ENCODE data around the gene TECR.
A peak's percentile ranks its signal among the peaks of the same experiment; 100 is the strongest.

TECR gene

GRCh38 chr19:14516048-14516534 is 13.3 kb upstream of the TECR start:
- Histone ChIP-seq H3K9ac (ENCODE audit: low read length) (no peak overlapping the region), H3F3A (ENCODE audit: insufficient read depth) (peaks cover 22% of the 10 kb centered on the region; the same call in 1 of the 2 replicates), H2AFZ (ENCODE audit: low read depth, low read length, severe bottlenecking) (no peak overlapping the region), H3K9me2 (replicated peaks; ENCODE audit: insufficient read depth, low read length) (no peaks in the 10 kb centered on the region), H3K36me3 (ENCODE audit: low read length) (no peaks in the 10 kb centered on the region), H3K9me3 (ENCODE audit: insufficient read depth, low read length) (no peaks in the 10 kb centered on the region), H3K27ac (ENCODE audit: low read depth, low read length) (no peak overlapping the region), H4K20me1 (ENCODE audit: low read depth, low read length) (0 out of 2 replicates have a peak, but pooled peaks cover 6% of the 10 kb centered on the region), H3K27me3 (ENCODE audit: low read length) (no peaks in the 10 kb centered on the region), H3K4me3 (ENCODE audit: insufficient read depth, low read length, poor library complexity, severe bottlenecking) (no peak overlapping the region), H3K4me2 (ENCODE audit: low read depth, low read length, poor library complexity, severe bottlenecking) (no peak overlapping the region), H3K79me2 (ENCODE audit: insufficient read depth, low read length) (peaks cover 24% of the 10 kb centered on the region)
- TF ChIP-seq CTCF (IDR thresholded peaks at IDR 0.05; ENCODE audit: insufficient read depth, low read length, poor library complexity, severe bottlenecking) (no peak), EZH2phosphoT487 (conservative IDR thresholded peaks at IDR 0.05; ENCODE audit: low read length) (no peak)

GRCh38 chr19:14516746-14517438 is 12.5 kb upstream of the TECR start:
- Histone ChIP-seq H3K9me3 (ENCODE audit: insufficient read depth, low read length) (no peaks in the 10 kb centered on the region), H3K27ac (ENCODE audit: low read depth, low read length) (no peak overlapping the region), H3K79me2 (ENCODE audit: insufficient read depth, low read length) (peaks cover 24% of the 10 kb centered on the region), H3K4me2 (ENCODE audit: low read depth, low read length, poor library complexity, severe bottlenecking) (peak overlapping the region; percentile 76), H2AFZ (ENCODE audit: low read depth, low read length, severe bottlenecking) (no peak overlapping the region), H4K20me1 (ENCODE audit: low read depth, low read length) (0 out of 2 replicates have a peak, but pooled peaks cover 6% of the 10 kb centered on the region), H3K27me3 (ENCODE audit: low read length) (no peaks in the 10 kb centered on the region), H3K36me3 (ENCODE audit: low read length) (no peaks in the 10 kb centered on the region), H3F3A (ENCODE audit: insufficient read depth) (peaks cover 22% of the 10 kb centered on the region; the same call in 1 of the 2 replicates), H3K4me3 (ENCODE audit: insufficient read depth, low read length, poor library complexity, severe bottlenecking) (peak overlapping the region; percentile 90), H3K9me2 (replicated peaks; ENCODE audit: insufficient read depth, low read length) (no peaks in the 10 kb centered on the region), H3K9ac (ENCODE audit: low read length) (peak overlapping the region; percentile 84)
- TF ChIP-seq CTCF (IDR thresholded peaks at IDR 0.05; ENCODE audit: insufficient read depth, low read length, poor library complexity, severe bottlenecking) = no peak
- TF ChIP-seq EZH2phosphoT487 (conservative IDR thresholded peaks at IDR 0.05; ENCODE audit: low read length) = no peak

- Histone ChIP-seq H3K27ac (ENCODE audit: low read depth, low read length) (no peak overlapping the region; the same call in 1 of the 2 replicates), H4K20me1 (ENCODE audit: low read depth, low read length) (0 out of 2 replicates have a peak, but pooled peaks cover 6% of the 10 kb centered on the region), H3K36me3 (ENCODE audit: low read length) (no peaks in the 10 kb centered on the region), H3K4me2 (ENCODE audit: low read depth, low read length, poor library complexity, severe bottlenecking) (peak overlapping the region; percentile 76), H3K79me2 (ENCODE audit: insufficient read depth, low read length) (peaks cover 24% of the 10 kb centered on the region), H3K27me3 (ENCODE audit: low read length) (no peaks in the 10 kb centered on the region), H2AFZ (ENCODE audit: low read depth, low read length, severe bottlenecking) (no peak overlapping the region), H3K9me3 (ENCODE audit: insufficient read depth, low read length) (no peaks in the 10 kb centered on the region), H3F3A (ENCODE audit: insufficient read depth) (peaks cover 22% of the 10 kb centered on the region; the same call in 1 of the 2 replicates), H3K4me3 (ENCODE audit: insufficient read depth, low read length, poor library complexity, severe bottlenecking) (peak overlapping the region; percentile 90), H3K9me2 (replicated peaks; ENCODE audit: insufficient read depth, low read length) (no peaks in the 10 kb centered on the region), H3K9ac (ENCODE audit: low read length) (peak overlapping the region; percentile 84)
- TF ChIP-seq EZH2phosphoT487 (conservative IDR thresholded peaks at IDR 0.05; ENCODE audit: low read length) (no peak), CTCF (IDR thresholded peaks at IDR 0.05; ENCODE audit: insufficient read depth, low read length, poor library complexity, severe bottlenecking) (no peak)
Observed at GRCh38 chr19:14517446-14517839, 12.0 kb upstream of the TECR start.
